Left lung (tissue), 10 donors: ENCODE data around the gene TMEM235. TPM values are rescaled to one million over a fixed set of nuclear protein-coding genes. Genes with fewer than 3 reads are reported as not detected.

ENCODE experiments used
- ATAC-seq: fragments of 200-7000 bp; cut with Tn5 transposase; one replicate; pipeline ENCODE4 v1.9.1; 2020; ENCODE audit warnings: moderate library complexity
- DNase-seq, 4 donors: peaks; one replicate each; pipeline ENCODE4 v3.0.0-alpha.2; 2013 to 2020
- H3K27ac ChIP-seq, 2 donors: fragments of 200-600 bp; sonication (generic) in 1 of 2; one replicate each; pipeline versions ENCODE4 v1.5.0 to v1.8.0; 2020 to 2021
- H3K27me3 ChIP-seq, 2 donors: fragments of 200-600 bp; sonication (generic) in 1 of 2; one replicate each; pipeline versions ENCODE4 v1.5.0 to v1.8.0; 2020 to 2021
- H3K36me3 ChIP-seq, 2 donors: fragments of 200-600 bp; sonication (generic) in 1 of 2; one replicate each; pipeline versions ENCODE4 v1.5.0 to v1.8.0; 2020 to 2021
- H3K4me1 ChIP-seq, 2 donors: fragments of 200-600 bp; one replicate each; pipeline ENCODE4 v1.8.0; 2021
- H3K4me3 ChIP-seq, 2 donors: fragments of 200-600 bp; sonication (generic) in 1 of 2; one replicate each; pipeline versions ENCODE4 v1.5.0 to v1.8.0; 2020 to 2021; ENCODE audit warnings: mild to moderate bottlenecking in 1 of 2
- H3K9me3 ChIP-seq, 2 donors: fragments of 200-600 bp; sonication (generic) in 1 of 2; one replicate each; pipeline versions ENCODE4 v1.5.0 to v1.8.0; 2020 to 2021
- CTCF ChIP-seq, 2 donors: fragments of 200-600 bp; sonication (generic) in 1 of 2; IDR thresholded peaks; one replicate each; pipeline versions ENCODE4 v1.5.0 to v1.8.0; 2021; ENCODE audit warnings: antibody characterized with exemption in 2 of 2
- intact Hi-C, 2 donors: fragments of 100-400 bp; cut with DNase I; formaldehyde crosslinking; loops; one replicate each; pipeline versions ENCODE4 v1.11.2 to v1.14.2; 2022
- polyA plus RNA-seq, 6 donors: library from polyadenylated mRNA; unstranded; fragments of 120-200 nt; gene quantifications; one replicate each; pipeline ENCODE4 v1.2.1, GENCODE V29; 2013; ENCODE audit not compliant: insufficient read length in 6 of 6
- total RNA-seq, 2 donors: library from RNA; stranded (reverse); fragmentation: NEBNext Ultra II Directional; extraction: Animal tissue kit (Norgen Biotek cat#: 25700); gene quantifications; one replicate each; pipeline ENCODE4 v1.2.1, GENCODE V29; 2021
- donor health status: DM: no; HTN: yes; CAD: no.
- donor health status: DM: no; HTN: no; CAD: no.

The TMEM235 gene
- total and polyA plus RNA-seq, 8 donors: 0.11 to 0.35 (median 0.23) TPM; not detected in 4

GRCh38 chr17:78185981-78186691, 45.3 kb upstream of the TMEM235 start:
- Histone ChIP-seq H3K4me3 (peak overlapping the region in 1 of 2 donors; percentile 53), H3K27ac (peak overlapping the region in 1 of 2 donors; percentile 23)
- intact Hi-C loops: no loop called here

GRCh38 chr17:78186692-78187595, 44.5 kb upstream of the TMEM235 start, which contains the start of the genes AFMID and TK1:
TSS of gene AFMID (plus strand) at chr17:78187362. CDS start at chr17:78187371, 9 bp downstream.
TSS of gene TK1 (minus strand) at chr17:78187052. CDS start at chr17:78186994, 58 bp downstream.
- Histone ChIP-seq H3K9me3 (no peaks in the 10 kb centered on the region), H3K27ac (peak within 1 kb of the TSS; percentile 59 to 68), H3K4me1 (peaks cover 6 to 49% of the 10 kb centered on the region in 2 donors), H3K36me3 (peaks cover 0 to 12% of the 10 kb centered on the region in 2 donors), H3K27me3 (no peaks in the 10 kb centered on the region), H3K4me3 (peak within 1 kb of the TSS; percentile 53)
- peak; percentile 96 for ATAC-seq
- peak; percentile 59 to 89 for TF ChIP-seq CTCF (IDR thresholded peaks at IDR 0.05)
- peak; percentile 90 to 98 (median 97) for DNase-seq
- intact Hi-C loops: no loop called here

More at GRCh38 chr17:78185981-78186691, 45.3 kb upstream of the TMEM235 start:
- H3K4me1 ChIP-seq: peaks cover 6 to 49% of the 10 kb centered on the region in 2 donors
- H3K36me3 ChIP-seq: peaks cover 0 to 6% of the 10 kb centered on the region in 2 donors
- DNase-seq (peak in 2 of 4 donors; percentile 77 to 85), ATAC-seq (peak; percentile 55)
- no peaks in the 10 kb centered on the region for H3K9me3 ChIP-seq
- no peaks in the 10 kb centered on the region for H3K27me3 ChIP-seq
- no peak for TF ChIP-seq CTCF (IDR thresholded peaks at IDR 0.05)

DNA sequence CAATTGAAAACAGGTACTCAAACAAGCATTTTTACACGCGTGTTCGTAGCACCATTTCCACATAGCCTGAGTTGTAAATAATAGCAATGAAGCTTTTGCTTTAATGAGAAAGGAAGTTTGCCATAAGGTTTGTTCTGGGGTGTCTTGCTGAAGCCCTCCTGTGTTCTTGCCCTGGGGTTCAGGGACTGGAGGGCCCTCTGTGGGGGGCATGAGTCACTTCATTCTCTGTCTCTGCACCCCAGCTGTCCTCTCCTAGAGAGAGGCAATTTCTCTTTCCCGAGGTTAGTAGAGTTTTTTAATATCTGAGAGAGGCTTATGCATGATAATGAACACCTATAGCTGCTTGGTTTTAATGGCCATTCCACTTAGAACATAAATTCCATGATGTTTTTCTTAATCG, 34.7 kb upstream of the TMEM235 start:
- TF ChIP-seq CTCF (IDR thresholded peaks at IDR 0.05): no peak
- Histone ChIP-seq H3K36me3 (peaks cover 0 to 53% of the 10 kb centered on the region in 2 donors), H3K4me3 (no peak overlapping the region), H3K4me1 (peaks cover 0 to 23% of the 10 kb centered on the region in 2 donors), H3K27ac (no peak overlapping the region), H3K9me3 (no peaks in the 10 kb centered on the region), H3K27me3 (no peaks in the 10 kb centered on the region)
- intact Hi-C loops: no loop called here
- no peak for ATAC-seq
- no peak for DNase-seq

GRCh38 chr17:78197147-78197832, 34.1 kb upstream of the TMEM235 start:
- DNase-seq (no peak), ATAC-seq (no peak)
- peaks cover 0 to 47% of the 10 kb centered on the region in 2 donors for H3K36me3 ChIP-seq
- peaks cover 0 to 23% of the 10 kb centered on the region in 2 donors for H3K4me1 ChIP-seq
- H3K27me3 ChIP-seq: no peaks in the 10 kb centered on the region
- intact Hi-C loops: no loop called here
- H3K4me3 ChIP-seq: no peak overlapping the region
- H3K27ac ChIP-seq: no peak overlapping the region
- H3K9me3 ChIP-seq: no peaks in the 10 kb centered on the region
- no peak for TF ChIP-seq CTCF (IDR thresholded peaks at IDR 0.05)
